ENCODE results near the gene NPBWR2. TPM values are rescaled to one million over a fixed set of nuclear protein-coding genes. Genes with fewer than 3 reads are reported as not detected.
A peak's percentile ranks its signal among the peaks of the same experiment; 100 is the strongest.

NPBWR2 gene
- total RNA-seq, 1 donor from 2014 or later = not detected

GRCh38 chr20:64115171-64115911 is 8.0 kb upstream of the NPBWR2 start:
- H3K27me3 Mint-ChIP-seq (ENCODE audit: low read depth) = peaks cover under 1% of the 10 kb centered on the region
- no peak for DNase-seq (ENCODE audit: low read depth, low spot score)
- H3K4me1 Mint-ChIP-seq = peaks cover 5% of the 10 kb centered on the region
- TF ChIP-seq CTCF (conservative IDR thresholded peaks at IDR 0.05) = no peak
- no peaks in the 10 kb centered on the region for H3K36me3 Mint-ChIP-seq (ENCODE audit: low read depth)
- no peaks in the 10 kb centered on the region for H3K9me3 Mint-ChIP-seq
- no peak overlapping the region for H3K27ac Mint-ChIP-seq (ENCODE audit: unreplicated experiment)
- H3K4me3 Mint-ChIP-seq = no peak overlapping the region

GRCh38 chr20:64114356-64114971 is 7.1 kb upstream of the NPBWR2 start:
- no peaks in the 10 kb centered on the region for H3K4me1 Mint-ChIP-seq
- TF ChIP-seq CTCF (conservative IDR thresholded peaks at IDR 0.05) = no peak
- no peaks in the 10 kb centered on the region for H3K36me3 Mint-ChIP-seq (ENCODE audit: low read depth)
- no peak overlapping the region for H3K4me3 Mint-ChIP-seq
- H3K9me3 Mint-ChIP-seq = no peaks in the 10 kb centered on the region
- no peaks in the 10 kb centered on the region for H3K27me3 Mint-ChIP-seq (ENCODE audit: low read depth)
- H3K27ac Mint-ChIP-seq (ENCODE audit: unreplicated experiment) = no peak overlapping the region
- DNase-seq (ENCODE audit: low read depth, low spot score) = no peak

- Mint-ChIP-seq H3K9me3 (no peaks in the 10 kb centered on the region), H3K4me1 (no peaks in the 10 kb centered on the region), H3K27ac (ENCODE audit: unreplicated experiment) (no peak overlapping the region), H3K36me3 (ENCODE audit: low read depth) (no peaks in the 10 kb centered on the region), H3K27me3 (ENCODE audit: low read depth) (no peaks in the 10 kb centered on the region), H3K4me3 (no peak overlapping the region)
- DNase-seq (ENCODE audit: low read depth, low spot score) = no peak
- TF ChIP-seq CTCF (conservative IDR thresholded peaks at IDR 0.05) = no peak
These were observed 6.5 kb upstream of the NPBWR2 start for GRCh38 chr20:64113796-64114355.

- H3K4me1 Mint-ChIP-seq = no peaks in the 10 kb centered on the region
- H3K27me3 Mint-ChIP-seq (ENCODE audit: low read depth) = no peaks in the 10 kb centered on the region
- no peaks in the 10 kb centered on the region for H3K9me3 Mint-ChIP-seq
- no peak overlapping the region for H3K27ac Mint-ChIP-seq (ENCODE audit: unreplicated experiment)
- no peak for TF ChIP-seq CTCF (conservative IDR thresholded peaks at IDR 0.05)
- no peaks in the 10 kb centered on the region for H3K36me3 Mint-ChIP-seq (ENCODE audit: low read depth)
- H3K4me3 Mint-ChIP-seq = no peak overlapping the region
- DNase-seq (ENCODE audit: low read depth, low spot score) = no peak
These were observed 6.0 kb upstream of the NPBWR2 start for GRCh38 chr20:64113444-64113775.

GRCh38 chr20:64112691-64113443 is 5.5 kb upstream of the NPBWR2 start:
- Mint-ChIP-seq H3K27me3 (ENCODE audit: low read depth) (no peaks in the 10 kb centered on the region), H3K36me3 (ENCODE audit: low read depth) (no peaks in the 10 kb centered on the region), H3K4me3 (no peak overlapping the region), H3K9me3 (no peaks in the 10 kb centered on the region), H3K27ac (ENCODE audit: unreplicated experiment) (peak overlapping the region; percentile 27), H3K4me1 (no peaks in the 10 kb centered on the region)
- TF ChIP-seq CTCF (conservative IDR thresholded peaks at IDR 0.05) = no peak
- DNase-seq (ENCODE audit: low read depth, low spot score) = no peak

All from neural crest cell (in vitro differentiated cells).